GM18907 (cell line): ENCODE data around the gene VPS35L.
"Not testable (repeated sequence)": the region's sequence is repeated elsewhere in the genome, so short reads cannot be mapped to it uniquely, and the experiment has no call there.

Experiments used
- ATAC-seq: cut with Tn5 transposase; IDR thresholded peaks from one replicate; pipeline ENCODE4 v1.9.1; 2021; ENCODE audit warnings: mild to moderate bottlenecking, moderate library complexity; ENCODE audit not compliant: unreplicated experiment

VPS35L gene

DNA sequence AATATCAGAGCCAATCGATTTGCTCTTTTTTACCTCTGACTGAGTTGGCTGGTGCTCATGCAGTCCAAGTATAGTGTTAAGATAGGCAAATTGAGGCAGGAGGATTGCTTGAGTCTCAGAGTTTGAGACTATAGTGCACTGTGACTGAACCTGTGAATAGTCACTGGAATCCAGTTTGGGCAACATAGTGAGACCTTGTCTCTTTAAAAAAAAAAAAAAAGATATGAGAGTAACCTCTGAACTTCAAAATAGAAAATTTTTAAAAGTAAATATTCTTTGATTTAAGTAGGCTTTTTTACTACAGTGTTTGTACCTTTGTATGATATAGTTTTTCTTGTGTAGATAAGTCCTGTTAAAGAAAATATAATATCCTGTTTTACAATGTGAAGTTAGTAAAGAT lies 28.3 kb upstream of the VPS35L start:
- no peak for ATAC-seq

DNA sequence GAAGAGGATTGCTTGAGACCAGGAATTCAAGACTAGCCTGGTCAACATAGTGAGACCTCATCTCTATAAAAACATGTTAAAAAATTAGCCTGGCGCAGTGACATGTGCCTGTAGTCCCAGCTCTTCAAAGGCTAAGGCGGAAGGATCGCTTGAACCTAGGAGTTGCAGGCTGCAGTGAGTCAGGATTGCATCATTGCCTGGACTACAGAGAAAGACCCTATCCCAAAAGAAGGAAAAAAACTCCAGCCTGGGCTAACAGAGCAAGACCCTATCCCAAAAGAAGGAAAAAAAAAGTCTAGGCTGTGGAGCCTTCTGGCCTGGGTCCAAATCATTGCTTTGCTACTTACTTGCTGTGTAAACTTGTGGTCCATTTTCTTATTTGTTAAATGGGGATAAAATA lies 26.8 kb upstream of the VPS35L start:
- no peak for ATAC-seq

DNA sequence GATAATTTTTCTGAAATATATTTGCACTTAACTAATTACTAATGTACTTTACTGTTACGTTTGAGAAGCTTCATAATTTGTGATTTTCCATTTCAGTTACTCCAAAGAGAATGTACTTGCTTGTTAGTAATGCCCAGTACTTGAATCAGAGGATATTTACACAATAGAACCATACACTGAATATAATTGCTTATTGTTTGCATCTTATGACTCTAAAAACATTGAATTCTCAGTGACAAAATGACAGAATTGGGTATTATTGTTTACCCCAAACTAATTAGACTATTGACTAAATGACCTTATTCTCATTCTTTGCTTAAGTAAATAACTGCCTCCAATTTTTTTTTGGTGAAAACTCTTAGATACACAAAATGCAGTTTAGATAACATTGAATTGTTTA lies 22.9 kb upstream of the VPS35L start:
- ATAC-seq: no peak

DNA sequence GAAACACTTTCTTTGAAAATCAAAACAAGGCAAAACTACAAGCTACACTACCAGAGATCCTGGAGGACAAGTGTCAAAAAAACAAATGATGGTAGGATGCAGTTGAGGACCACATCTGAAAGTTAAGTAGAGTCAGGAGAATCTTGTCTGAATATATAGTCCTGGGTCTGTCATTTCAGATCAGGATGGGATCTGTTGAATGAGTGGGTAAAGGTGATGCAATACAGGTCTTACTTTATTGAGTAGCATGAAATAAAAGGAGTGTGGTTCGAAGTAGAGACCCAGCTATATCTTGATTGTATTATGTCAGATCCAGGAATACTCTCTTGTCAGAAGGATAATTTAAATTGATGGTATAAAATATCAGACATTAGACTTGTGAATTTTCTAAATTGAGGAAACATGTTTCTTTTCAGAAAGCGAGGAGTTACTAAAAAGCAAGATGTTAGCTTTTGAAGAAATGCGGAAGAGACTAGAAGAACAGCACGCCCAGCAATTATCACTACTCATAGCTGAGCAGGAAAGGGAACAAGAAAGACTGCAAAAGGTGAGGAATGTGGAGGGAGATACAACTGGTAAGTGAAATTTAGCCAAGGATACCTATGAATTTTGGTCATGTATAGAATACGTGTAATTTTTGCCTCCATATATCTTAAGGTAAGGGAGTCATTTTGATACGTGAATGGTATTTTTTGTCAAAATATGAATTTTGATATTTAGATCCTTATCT lies 15.1 kb upstream of the VPS35L start:
- no peak for ATAC-seq

DNA sequence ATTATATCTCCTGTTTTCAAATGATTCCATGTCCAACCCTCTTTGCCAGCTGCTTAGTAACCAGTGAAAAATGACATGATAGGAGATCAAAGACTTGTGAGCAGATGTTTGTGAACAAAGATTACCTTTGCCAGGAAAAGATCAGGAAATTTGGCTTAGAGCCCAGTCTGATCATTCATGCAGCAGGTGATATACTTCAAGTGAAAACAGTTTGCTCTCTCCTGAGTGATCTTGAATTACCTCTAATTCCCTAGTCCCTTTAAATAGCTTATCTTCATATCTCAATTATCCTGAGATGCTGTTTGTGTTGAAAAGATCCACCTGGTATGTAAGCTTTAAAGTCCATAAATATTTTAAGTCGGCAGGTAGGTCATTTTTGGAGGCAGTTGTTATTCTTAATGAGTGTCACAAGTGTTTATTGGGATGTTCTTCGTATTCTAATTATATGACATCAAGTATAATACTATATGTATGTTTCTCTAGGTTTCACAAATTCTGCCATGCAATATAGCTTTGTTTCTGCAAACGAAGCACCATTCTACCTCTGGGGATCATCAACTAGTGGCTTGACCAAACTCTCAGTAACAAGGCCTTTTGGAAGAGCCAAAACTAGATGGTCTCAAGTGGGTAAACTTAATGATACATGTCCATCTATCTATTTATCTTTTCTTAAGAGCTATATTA lies 13.2 kb upstream of the VPS35L start:
- no peak for ATAC-seq

DNA sequence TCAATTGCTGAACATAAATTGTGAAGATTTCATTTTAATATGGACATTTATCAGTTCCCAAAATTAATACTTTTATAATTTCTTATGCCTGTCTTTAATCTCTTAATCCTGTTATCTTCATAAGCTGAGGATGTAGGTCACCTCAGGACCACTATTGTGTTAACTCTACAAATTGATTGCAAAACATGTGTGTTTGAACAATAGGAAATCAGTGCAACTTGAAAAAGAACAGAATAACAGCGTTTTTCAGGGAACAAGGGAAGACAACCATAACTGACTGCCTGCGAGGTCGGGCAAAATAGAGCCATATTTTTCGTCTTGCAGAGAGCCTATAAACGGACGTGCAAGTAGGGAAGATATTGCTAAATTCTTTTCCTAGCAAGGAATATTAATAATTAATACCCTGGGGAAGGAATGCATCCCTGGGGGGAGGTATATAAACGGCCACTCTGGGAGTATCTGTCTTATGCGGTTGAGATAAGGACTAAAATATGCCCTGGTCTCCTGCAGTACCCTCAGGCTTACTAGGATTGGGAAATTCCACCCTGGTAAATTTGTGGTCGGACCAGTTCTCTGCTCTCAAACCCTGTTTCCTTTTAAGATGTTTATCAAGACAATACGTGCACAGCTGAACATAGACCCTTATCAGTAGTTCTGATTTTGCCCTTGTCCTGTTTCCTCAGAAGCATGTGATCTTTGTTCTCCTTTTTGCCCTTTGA lies 12.1 kb upstream of the VPS35L start:
- not testable (repeated sequence) for ATAC-seq

DNA sequence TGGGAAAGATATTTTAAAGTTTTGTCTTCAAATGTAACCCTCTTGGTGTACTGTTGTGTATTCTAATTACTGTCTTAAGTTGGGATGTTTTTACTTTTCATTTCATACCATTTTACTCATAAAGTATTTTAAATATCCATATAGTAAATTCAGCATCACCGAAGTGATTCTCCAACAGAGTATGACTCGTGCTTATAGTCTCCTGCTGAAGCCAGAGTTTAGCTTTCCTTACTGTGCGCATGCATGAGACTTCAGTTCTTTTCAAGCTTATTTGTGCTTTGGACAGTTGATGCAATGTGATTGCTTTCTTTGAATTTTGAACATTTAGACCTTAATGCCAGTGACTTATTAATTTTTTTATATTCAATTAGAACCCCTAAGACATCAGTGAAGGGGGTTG lies 7.4 kb upstream of the VPS35L start:
- ATAC-seq: no peak

DNA sequence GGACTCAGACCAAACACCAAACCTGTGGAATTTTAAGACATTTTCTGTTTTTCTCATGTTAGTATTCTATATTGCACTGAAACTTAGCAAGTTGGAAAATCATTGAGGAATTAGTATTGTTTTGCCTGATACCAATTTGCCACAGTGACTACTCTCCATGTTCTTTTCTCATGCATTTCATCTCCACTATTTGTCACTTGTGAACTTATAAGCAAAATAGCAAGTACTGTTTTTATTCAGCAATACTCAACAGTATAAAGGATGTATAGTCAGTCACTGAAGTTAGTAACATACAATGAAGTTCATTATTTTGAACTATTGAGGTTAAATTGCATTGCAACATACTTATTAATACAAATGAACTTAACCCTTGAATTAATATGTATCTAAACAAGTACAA lies 5.8 kb upstream of the VPS35L start:
- ATAC-seq: no peak

DNA sequence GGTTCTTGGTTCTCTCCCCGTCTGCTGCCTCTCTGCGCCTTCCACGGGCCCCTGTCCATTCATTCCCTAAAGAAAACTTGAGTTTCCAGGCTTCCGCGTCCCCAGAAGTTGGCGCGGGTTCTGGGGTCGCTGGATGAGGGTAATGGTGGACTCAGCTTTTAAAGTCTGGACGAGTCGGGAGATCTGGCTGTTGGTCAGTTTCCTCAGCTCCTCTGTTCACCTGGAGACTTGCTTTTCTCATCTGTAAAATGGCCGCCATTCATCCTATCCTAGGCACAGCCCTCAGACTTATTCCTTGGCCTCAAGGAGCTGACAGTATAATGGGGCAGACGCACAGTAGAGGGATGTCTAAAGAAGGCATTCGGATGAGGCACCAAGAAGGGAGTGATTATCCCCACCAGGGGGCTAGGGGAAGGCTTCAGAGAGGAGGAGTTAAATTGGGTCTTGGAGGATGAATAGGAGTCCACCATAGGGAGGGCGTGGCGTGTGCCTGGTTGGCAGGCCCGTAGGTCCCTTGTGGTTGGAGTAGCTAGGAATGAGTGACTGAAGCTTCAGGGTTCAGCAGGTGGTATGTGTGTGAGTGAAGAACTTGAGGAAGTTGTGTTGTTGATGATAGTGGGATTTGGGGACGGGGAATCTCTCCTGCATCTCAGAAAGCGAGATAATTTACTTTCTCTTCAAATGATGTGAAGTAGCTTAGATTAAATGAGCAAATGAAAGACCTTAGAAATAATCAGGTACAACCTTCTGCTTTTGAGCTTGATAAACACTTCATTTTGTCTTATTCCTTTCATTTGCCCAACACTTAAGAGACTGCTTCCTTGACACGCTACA lies 652 bp downstream of the VPS35L start:
- no peak for ATAC-seq

DNA sequence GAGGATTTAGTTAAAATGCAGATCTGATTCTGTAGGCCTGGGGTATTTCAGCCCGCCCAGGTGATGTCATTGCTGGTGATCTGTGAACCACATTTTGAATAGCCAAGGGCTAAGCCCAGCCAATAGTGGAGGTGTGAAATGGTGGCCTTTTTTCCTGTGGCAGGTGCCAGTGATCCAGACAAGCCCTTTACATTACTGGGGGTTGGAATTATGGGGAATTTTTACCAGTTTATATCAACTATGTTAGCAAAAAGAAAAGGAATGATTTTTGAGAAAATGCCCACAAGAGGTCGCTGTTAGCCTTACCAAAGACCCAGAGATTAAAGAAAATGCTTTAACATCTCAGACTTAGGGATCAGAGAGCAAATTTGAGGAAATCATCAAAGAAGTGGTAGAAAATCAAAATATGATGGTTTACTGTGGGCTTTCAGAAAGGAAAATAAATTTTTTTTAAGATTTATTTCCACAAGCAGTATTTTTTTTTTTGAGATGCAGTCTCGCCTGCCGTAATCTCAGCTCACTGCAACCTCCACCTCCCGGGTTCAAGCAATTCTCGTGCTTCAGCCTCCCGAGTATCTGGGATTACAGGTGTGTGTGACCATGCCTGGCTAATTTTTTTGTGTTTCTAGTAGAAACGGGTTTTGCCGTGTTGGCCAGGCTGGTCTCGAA lies 3.9 kb downstream of the VPS35L start:
- no peak for ATAC-seq

DNA sequence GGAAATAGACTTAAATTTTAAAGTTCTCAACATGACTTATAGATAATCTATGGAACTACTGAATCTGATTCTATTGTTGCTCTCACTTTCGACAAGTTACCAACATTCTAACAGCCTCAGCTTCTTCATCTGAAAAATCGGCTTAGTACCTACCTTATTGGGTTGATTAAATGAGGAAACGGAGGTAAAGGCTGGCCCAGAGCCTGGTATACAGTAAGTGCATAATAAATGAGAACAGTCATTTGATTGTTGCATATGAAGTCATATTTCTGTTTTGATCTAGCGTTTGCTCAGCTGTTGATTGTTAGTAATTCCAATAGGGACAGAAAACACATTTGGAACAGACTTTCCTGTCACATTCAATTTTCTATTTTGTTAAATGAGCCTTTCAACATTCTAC lies 4.6 kb downstream of the VPS35L start:
- ATAC-seq: no peak

DNA sequence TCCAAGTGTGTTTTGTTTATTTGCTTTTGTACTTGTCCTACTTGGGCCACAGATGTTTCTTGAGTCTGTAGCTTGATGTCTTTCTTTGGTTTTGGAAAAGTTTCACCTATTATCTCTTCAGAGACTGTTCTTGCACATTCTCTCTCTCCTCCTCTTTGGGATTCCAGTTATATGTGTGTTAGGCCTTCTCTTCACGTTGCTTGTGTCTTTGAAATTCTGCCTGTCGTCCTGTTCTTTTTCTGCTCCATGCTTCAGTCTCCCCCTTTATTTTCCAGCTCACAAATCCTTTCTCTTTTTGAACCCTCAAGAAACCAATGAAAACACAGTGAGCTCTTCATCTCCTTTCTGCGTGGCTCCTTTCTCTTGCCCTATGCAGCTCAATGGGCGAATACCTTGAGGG lies 7.9 kb downstream of the VPS35L start:
- no peak for ATAC-seq

DNA sequence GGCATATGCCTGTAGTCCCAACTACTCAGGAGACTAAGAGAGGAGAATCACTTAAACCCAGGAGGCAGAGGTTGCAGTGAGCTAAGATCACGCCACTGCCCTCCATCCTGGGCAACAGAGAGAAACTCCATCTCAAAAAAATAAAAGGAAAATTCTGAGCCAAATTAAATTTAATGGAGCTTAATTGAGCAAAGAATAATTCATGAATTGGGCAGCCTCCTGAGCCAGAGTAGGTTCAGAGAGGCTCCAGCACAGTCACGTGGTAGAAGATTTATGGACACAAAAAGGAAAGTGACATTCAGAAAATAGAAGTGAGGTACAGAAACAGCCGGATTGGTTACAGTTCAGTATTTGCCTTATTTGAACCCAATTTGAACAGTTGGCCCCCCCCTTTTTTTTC lies 10.9 kb downstream of the VPS35L start:
- ATAC-seq: no peak

DNA sequence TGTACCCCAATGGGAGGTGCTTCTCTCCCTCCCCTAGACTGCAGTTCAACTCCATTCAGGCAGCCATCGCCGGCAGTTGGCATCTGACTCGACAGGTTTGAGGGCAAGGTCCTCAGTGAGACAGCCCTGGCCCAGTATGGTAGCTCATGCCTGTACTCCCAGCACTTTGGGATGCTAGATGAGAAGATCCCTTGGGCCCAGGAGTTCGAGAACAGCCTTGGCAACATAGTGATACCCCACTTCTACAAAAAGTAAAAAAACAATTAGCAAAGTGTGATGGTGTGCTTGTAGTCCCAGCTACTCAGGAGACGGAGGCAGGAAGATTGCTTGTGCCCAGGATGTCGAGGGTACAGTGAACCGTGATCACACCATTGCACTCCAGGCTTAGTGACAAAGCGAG lies 12.1 kb downstream of the VPS35L start:
- no peak for ATAC-seq

DNA sequence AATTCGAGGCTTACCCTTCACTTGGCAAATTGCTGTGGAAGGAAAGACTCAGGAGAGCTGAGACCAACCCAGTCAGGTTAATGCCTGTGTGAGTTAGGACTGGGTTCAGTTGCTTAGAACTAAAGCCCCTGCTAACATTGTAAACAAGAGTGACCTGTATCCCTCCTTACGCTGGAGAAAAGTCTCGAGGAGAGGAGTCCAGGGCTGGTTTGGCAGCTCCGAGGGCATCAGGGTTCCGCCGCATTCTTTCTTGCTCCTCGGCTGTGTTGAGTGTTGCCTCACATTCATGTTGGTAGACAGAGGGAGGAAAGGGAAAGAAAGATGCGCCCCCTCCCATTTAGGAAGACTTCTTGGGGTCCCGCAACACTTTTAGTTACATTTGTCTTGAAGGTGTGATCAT lies 18.5 kb downstream of the VPS35L start:
- no peak for ATAC-seq

DNA sequence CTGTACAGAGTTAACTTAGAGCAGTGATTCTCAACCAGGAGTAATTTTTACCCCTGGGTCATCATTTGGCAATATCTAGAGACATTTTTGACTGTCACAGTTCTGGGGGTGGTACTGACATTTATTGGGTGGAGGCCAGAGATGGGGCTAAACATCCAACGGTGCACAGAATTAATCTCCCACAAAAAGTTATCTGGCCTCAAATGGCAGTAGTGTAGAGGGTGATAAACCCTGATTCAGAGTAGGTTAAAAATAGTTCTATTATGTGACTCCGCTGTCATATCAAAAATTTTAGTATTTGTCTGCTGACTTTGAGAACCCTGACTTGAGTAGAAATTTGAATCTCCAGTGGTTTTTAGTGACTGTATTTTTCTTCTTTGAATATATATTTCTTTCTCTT lies 19.1 kb downstream of the VPS35L start:
- ATAC-seq: no peak

DNA sequence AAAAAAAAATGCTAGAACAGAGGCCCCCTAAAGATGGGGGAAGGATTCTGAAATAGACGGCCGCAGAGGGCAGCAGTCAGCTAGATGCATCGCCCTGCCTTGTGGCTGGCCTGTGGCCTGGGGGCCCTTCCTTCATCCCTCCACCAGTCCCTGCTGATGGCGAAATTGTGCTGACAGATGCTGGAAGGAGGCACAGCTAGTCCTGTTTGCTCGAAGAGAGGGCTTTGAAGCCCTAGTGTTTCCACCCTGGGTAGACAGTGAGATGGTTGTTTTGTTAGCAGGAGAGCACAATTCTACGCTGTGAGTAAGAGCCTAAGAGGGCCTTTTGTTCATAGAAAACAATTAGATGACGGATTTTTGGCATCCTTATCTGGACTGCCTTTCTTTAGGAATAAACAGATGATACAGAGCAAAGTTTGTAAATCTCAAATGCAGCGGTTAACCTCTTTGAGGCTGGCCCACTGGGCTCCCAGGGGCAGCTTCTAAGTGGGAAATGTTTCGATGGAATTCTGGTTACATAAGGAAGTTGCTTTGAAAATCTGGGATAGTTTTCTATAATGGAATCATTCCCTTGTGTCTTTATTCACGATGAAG lies 23.0 kb downstream of the VPS35L start:
- no peak for ATAC-seq

DNA sequence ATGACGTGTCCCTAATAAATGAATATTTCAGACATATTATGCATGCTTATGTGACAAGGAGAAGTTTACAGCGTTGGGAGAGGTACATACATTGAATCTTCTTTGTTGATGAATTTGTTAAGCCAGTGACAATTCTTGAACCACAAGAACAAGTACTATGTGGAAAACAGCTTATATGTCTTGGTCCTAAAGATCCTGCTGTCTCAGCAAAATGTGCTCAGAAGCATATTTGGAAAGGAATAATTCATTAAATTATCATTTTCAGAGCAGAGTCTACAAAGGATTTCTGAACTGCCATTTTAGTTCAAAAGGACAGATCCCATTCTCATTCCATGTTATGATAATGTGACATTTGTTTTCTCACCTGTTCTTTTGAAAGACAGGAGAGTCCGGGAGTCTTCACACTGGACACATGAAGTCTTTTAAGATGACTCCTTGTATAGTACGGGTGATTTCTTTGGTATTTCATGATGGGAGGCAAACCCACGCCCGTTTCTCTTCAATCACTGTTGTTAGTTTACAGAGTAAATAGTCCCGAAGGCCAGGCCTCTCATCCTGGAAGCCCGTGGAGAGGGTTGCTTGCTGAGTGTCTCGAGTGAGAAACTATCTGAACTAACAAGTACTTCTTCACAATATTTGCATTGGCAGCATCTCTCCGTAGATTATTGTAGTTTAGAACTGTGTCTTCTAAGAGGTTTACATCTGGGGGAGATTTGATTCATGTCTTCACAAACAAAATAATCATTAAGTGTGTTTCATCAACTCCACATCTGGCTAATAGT lies 26.7 kb downstream of the VPS35L start:
- no peak for ATAC-seq

DNA sequence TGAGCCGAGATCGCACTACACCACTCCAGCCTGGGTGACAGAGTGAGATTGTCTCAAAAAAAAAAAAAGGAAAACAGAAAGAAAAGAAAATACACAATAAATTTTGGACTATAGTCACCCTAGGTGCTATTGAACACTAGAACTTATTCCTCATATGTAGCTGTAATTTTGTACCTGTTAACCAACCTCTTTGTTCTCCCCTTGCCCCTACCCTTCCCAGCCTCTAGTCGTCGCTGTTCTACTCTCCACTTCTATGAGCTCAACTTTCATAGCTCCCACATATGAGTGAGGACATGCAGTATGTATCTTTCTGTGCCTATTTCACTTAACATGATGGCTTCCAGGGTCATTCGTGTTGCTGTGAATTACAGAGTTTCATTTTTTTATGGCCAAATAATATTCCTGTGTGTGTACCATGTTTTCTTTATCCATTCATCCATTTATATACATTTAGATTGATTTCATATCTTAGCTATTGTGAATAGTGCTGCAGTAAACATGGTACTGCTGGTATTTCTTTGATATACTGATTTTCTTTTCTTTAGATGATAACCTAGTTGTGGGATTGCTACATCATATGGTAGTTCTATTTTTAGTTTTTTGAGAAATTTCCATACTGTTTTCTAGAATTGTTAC lies 28.3 kb downstream of the VPS35L start:
- ATAC-seq: no peak
